Activated CD8-positive, alpha-beta T cell treated with anti-CD3 and anti-CD28 coated beads for 36 hours (primary cell): ENCODE data around the gene ZCCHC24. TPM values are rescaled to one million over a fixed set of nuclear protein-coding genes. Genes with fewer than 3 reads are reported as not detected.
A peak's percentile ranks its signal among the peaks of the same experiment; 100 is the strongest.

Source experiments
- ATAC-seq: fragments of 200-7000 bp; cut with Tn5 transposase; one replicate; pipeline ENCODE4 v1.10.0; 2021; ENCODE audit warnings: mild to moderate bottlenecking, moderate library complexity
- CTCF ChIA-PET: fragments of 350-600 bp; sonication (Branson Sonifier 250); formaldehyde crosslinking; loops from one replicate; lab custom pipeline; 2021; ENCODE audit warnings: antibody characterized with exemption; lab: Charles Lee
- POLR2A ChIA-PET: fragments of 350-600 bp; sonication (Branson Sonifier 250); formaldehyde crosslinking; loops from one replicate; lab custom pipeline; 2021; ENCODE audit warnings: antibody characterized with exemption; lab: Charles Lee
- DNase-seq: peaks from one replicate; pipeline ENCODE4 v3.0.0-alpha.2; 2020
- H3K27ac Mint-ChIP-seq: one replicate; pipeline ENCODE4 v1.8.0; 2021; ENCODE audit warnings: mild to moderate bottlenecking, mixed read lengths
- H3K27me3 Mint-ChIP-seq: one replicate; pipeline ENCODE4 v1.8.0; 2021; ENCODE audit warnings: mixed read lengths
- H3K36me3 Mint-ChIP-seq: one replicate; pipeline ENCODE4 v1.8.0; 2021; ENCODE audit warnings: low read depth, mixed read lengths
- H3K4me1 Mint-ChIP-seq: one replicate; pipeline ENCODE4 v1.8.0; 2021; ENCODE audit warnings: low read depth, mixed read lengths
- H3K4me3 Mint-ChIP-seq: one replicate; pipeline ENCODE4 v1.8.0; 2021; ENCODE audit warnings: mild to moderate bottlenecking, moderate library complexity, mixed read lengths
- H3K9me3 Mint-ChIP-seq: one replicate; pipeline ENCODE4 v1.8.0; 2021; ENCODE audit warnings: mixed read lengths
- CTCF ChIP-seq: fragments of 200-600 bp; IDR thresholded peaks from one replicate; pipeline ENCODE4 v1.8.0; 2022; ENCODE audit warnings: antibody characterized with exemption, mild to moderate bottlenecking
- intact Hi-C: fragments of 100-400 bp; cut with micrococcal nuclease; formaldehyde crosslinking; loops from one replicate; pipeline ENCODE4 v1.10.0; 2022
- total RNA-seq, 2 experiments: library from RNA; stranded (reverse); gene quantifications; one replicate each; pipeline ENCODE4 v1.2.3, GENCODE V29; 2021

ZCCHC24 gene
- total RNA-seq, 2 experiments from 2014 or later: 1.0 to 1.7 TPM

GRCh38 chr10:79491143-79491835 lies 45.9 kb upstream of the ZCCHC24 start:
- intact Hi-C loops: no loop called here
- Mint-ChIP-seq H3K36me3 (no peaks in the 10 kb centered on the region), H3K9me3 (no peaks in the 10 kb centered on the region), H3K27ac (no peak overlapping the region), H3K4me3 (no peak overlapping the region), H3K27me3 (peaks cover 5% of the 10 kb centered on the region), H3K4me1 (no peaks in the 10 kb centered on the region)
- ATAC-seq (no peak), DNase-seq (no peak)
- CTCF ChIA-PET: interaction anchor here (0.7 to 1.4 kb wide), 2 partner anchors 10 to 117 kb away, joined by 3 read pairs; no protein-coding TSS in a partner anchor
- TF ChIP-seq CTCF: no peak
- POLR2A ChIA-PET: interaction anchor here (1.4 kb wide), 1 partner anchor 11 kb away, joined by 3 read pairs; no protein-coding TSS in a partner anchor

GRCh38 chr10:79490400-79491142 lies 45.1 kb upstream of the ZCCHC24 start:
- Mint-ChIP-seq H3K4me1 (no peaks in the 10 kb centered on the region), H3K27ac (no peak overlapping the region), H3K36me3 (no peaks in the 10 kb centered on the region), H3K27me3 (peaks cover 5% of the 10 kb centered on the region), H3K9me3 (no peaks in the 10 kb centered on the region), H3K4me3 (no peak overlapping the region)
- no peak for TF ChIP-seq CTCF
- intact Hi-C loops: no loop called here
- ChIA-PET POLR2A (no interaction called here), CTCF (interaction anchor here (0.7 to 1.4 kb wide), 2 partner anchors 9 to 116 kb away, joined by 3 read pairs; no protein-coding TSS in a partner anchor)
- DNase-seq: no peak
- ATAC-seq: no peak

- H3K4me3 Mint-ChIP-seq: no peak overlapping the region
- no peaks in the 10 kb centered on the region for H3K4me1 Mint-ChIP-seq
- POLR2A ChIA-PET: no interaction called here
- H3K27ac Mint-ChIP-seq: no peak overlapping the region
- H3K36me3 Mint-ChIP-seq: no peaks in the 10 kb centered on the region
- DNase-seq (no peak), ATAC-seq (peak; percentile 55)
- TF ChIP-seq CTCF: no peak
- CTCF ChIA-PET: interaction anchor here (0.9 to 3.0 kb wide), 4 partner anchors 12 to 115 kb away, joined by 3 to 22 read pairs (median 12); no protein-coding TSS in a partner anchor
- intact Hi-C loops: loop anchor here (5.0 kb wide), 1 partner anchor 107 kb away; no protein-coding TSS in a partner anchor
- no peaks in the 10 kb centered on the region for H3K27me3 Mint-ChIP-seq
- H3K9me3 Mint-ChIP-seq: no peaks in the 10 kb centered on the region
These were observed 43.4 kb upstream of the ZCCHC24 start for GRCh38 chr10:79488870-79489269.

GRCh38 chr10:79488336-79488735 lies 42.9 kb upstream of the ZCCHC24 start:
- Mint-ChIP-seq H3K4me1 (no peaks in the 10 kb centered on the region), H3K9me3 (no peaks in the 10 kb centered on the region), H3K27me3 (no peaks in the 10 kb centered on the region), H3K36me3 (no peaks in the 10 kb centered on the region), H3K27ac (no peak overlapping the region), H3K4me3 (no peak overlapping the region)
- no peak for ATAC-seq
- DNase-seq: no peak
- POLR2A ChIA-PET: interaction anchor here (0.8 kb wide), 1 partner anchor 74 kb away, joined by 3 read pairs; no protein-coding TSS in a partner anchor
- intact Hi-C loops: loop anchor here (5.0 kb wide), 1 partner anchor 106 kb away; no protein-coding TSS in a partner anchor
- no peak for TF ChIP-seq CTCF
- CTCF ChIA-PET: interaction anchor here (0.7 to 3.0 kb wide), 18 partner anchors 11 to 292 kb away, joined by 3 to 22 read pairs (median 5); no protein-coding TSS in a partner anchor
